H9 (cell line): ENCODE results near the gene HECTD1. TPM values are rescaled to one million over a fixed set of nuclear protein-coding genes. Genes with fewer than 3 reads are reported as not detected.
A peak's percentile ranks its signal among the peaks of the same experiment; 100 is the strongest.

Experiments
- DNase-seq: peaks from one replicate; pipeline ENCODE4 v3.0.0-alpha.2; 2017
- H2AFZ ChIP-seq: one replicate; pipeline ENCODE4 v1.6.1; 2013; ENCODE audit warnings: mild to moderate bottlenecking, low read length, control low read depth, moderate library complexity
- H2AK5ac ChIP-seq: 2 replicates; pipeline ENCODE4 v1.6.1; 2013; ENCODE audit warnings: low read length, control low read depth, mixed read lengths; ENCODE audit not compliant: insufficient read length
- H2BK120ac ChIP-seq: one replicate; pipeline ENCODE4 v1.6.1; 2013; ENCODE audit warnings: low read depth, mild to moderate bottlenecking, low read length, control low read depth, inconsistent platforms; ENCODE audit not compliant: poor library complexity, severe bottlenecking
- H2BK12ac ChIP-seq: 2 replicates; pipeline ENCODE4 v1.6.1; 2013; ENCODE audit warnings: low read length, control low read depth, mixed read lengths, low read depth; ENCODE audit not compliant: insufficient read length
- H2BK15ac ChIP-seq: 2 replicates; pipeline ENCODE4 v1.6.1; 2013; ENCODE audit warnings: low read depth, low read length, control low read depth
- H2BK20ac ChIP-seq: one replicate; pipeline ENCODE4 v1.6.1; 2013; ENCODE audit warnings: low read depth, mild to moderate bottlenecking, low read length, control low read depth, inconsistent platforms; ENCODE audit not compliant: poor library complexity, severe bottlenecking
- H2BK5ac ChIP-seq: 2 replicates; pipeline ENCODE4 v1.6.1; 2013; ENCODE audit warnings: low read length, control low read depth, mixed read lengths; ENCODE audit not compliant: insufficient read length
- H3K14ac ChIP-seq: 2 replicates; pipeline ENCODE4 v1.6.1; 2013; ENCODE audit warnings: low read length, control low read depth; ENCODE audit not compliant: insufficient read depth
- H3K18ac ChIP-seq: 2 replicates; pipeline ENCODE4 v1.6.1; 2013; ENCODE audit warnings: low read depth, mild to moderate bottlenecking, mixed read lengths, low read length, control low read depth; ENCODE audit not compliant: insufficient read length
- H3K23ac ChIP-seq: 2 replicates; pipeline ENCODE4 v1.6.1; 2013; ENCODE audit warnings: low read length, control low read depth, mixed read lengths, low read depth; ENCODE audit not compliant: insufficient read length
- H3K23me2 ChIP-seq: 2 replicates; pipeline ENCODE4 v1.6.1; 2013; ENCODE audit warnings: low read depth, mild to moderate bottlenecking, mixed read lengths, low read length, control low read depth; ENCODE audit not compliant: insufficient read length, poor library complexity, severe bottlenecking
- H3K27ac ChIP-seq: 2 replicates; pipeline ENCODE4 v1.5.1; 2013; ENCODE audit warnings: low read length, control low read depth, mixed read lengths, low read depth; ENCODE audit not compliant: insufficient read length
- H3K27me3 ChIP-seq: 2 replicates; pipeline ENCODE4 v1.6.1; 2013; ENCODE audit warnings: low read length, control low read depth, inconsistent platforms; ENCODE audit not compliant: insufficient read depth
- H3K4ac ChIP-seq: 2 replicates; pipeline ENCODE4 v1.6.1; 2013; ENCODE audit warnings: low read depth, mild to moderate bottlenecking, control low read depth, inconsistent platforms, low read length, moderate library complexity
- H3K4me1 ChIP-seq: 2 replicates; pipeline ENCODE4 v1.6.1; 2013; ENCODE audit warnings: low read length, control low read depth, inconsistent platforms; ENCODE audit not compliant: insufficient read depth
- H3K4me2 ChIP-seq: 2 replicates; pipeline ENCODE4 v1.6.1; 2013; ENCODE audit warnings: low read length, control low read depth, mixed read lengths; ENCODE audit not compliant: insufficient read length, insufficient read depth
- H3K56ac ChIP-seq: 2 replicates; pipeline ENCODE4 v1.6.1; 2013; ENCODE audit warnings: low read depth, mild to moderate bottlenecking, mixed read lengths, low read length, control low read depth; ENCODE audit not compliant: insufficient read length
- H3K79me1 ChIP-seq: 2 replicates; pipeline ENCODE4 v1.6.1; 2013; ENCODE audit warnings: low read depth, mild to moderate bottlenecking, moderate library complexity, low read length, control low read depth, inconsistent platforms; ENCODE audit not compliant: insufficient read depth, poor library complexity, severe bottlenecking
- H3K79me2 ChIP-seq: 2 replicates; pipeline ENCODE4 v1.6.1; 2013; ENCODE audit warnings: low read length, control low read depth, inconsistent platforms; ENCODE audit not compliant: insufficient read depth
- H3K9ac ChIP-seq: 2 replicates; pipeline ENCODE4 v1.6.1; 2013; ENCODE audit warnings: low read length, control low read depth, mixed read lengths; ENCODE audit not compliant: insufficient read length; ENCODE audit errors: extremely low read depth
- H3K9me3 ChIP-seq: one replicate; pipeline ENCODE4 v1.6.1; 2013; ENCODE audit warnings: low read depth, low read length, inconsistent platforms; ENCODE audit not compliant: control insufficient read depth
- H3T11ph ChIP-seq: one replicate; pipeline ENCODE4 v1.6.1; 2013; ENCODE audit warnings: mild to moderate bottlenecking, low read length, control low read depth, inconsistent platforms
- H4K20me1 ChIP-seq: one replicate; pipeline ENCODE4 v1.6.1; 2013; ENCODE audit not compliant: control insufficient read depth, insufficient read length, insufficient read depth
- H4K5ac ChIP-seq: 2 replicates; pipeline ENCODE4 v1.6.1; 2013; ENCODE audit warnings: low read depth, mild to moderate bottlenecking, mixed read lengths, low read length, control low read depth; ENCODE audit not compliant: insufficient read length
- H4K8ac ChIP-seq: replicated peaks from 2 replicates; pipeline ENCODE4 v1.6.1; 2013; ENCODE audit warnings: low read length, control low read depth, mixed read lengths, low read depth; ENCODE audit not compliant: insufficient read length
- H4K91ac ChIP-seq: 2 replicates; pipeline ENCODE4 v1.6.1; 2013; ENCODE audit warnings: low read depth, mild to moderate bottlenecking, moderate library complexity, mixed read lengths, low read length, control low read depth; ENCODE audit not compliant: insufficient read length
- H3K27ac Mint-ChIP-seq, 3 experiments: 2 replicates in 2 of 3; 3 replicates in 1 of 3; pipeline ENCODE4 v1.8.0; 2020 to 2021; ENCODE audit warnings: mixed read lengths in 3 of 3, mild to moderate bottlenecking in 1 of 3, moderate library complexity in 1 of 3
- H3K27me3 Mint-ChIP-seq: 2 replicates; pipeline ENCODE4 v1.8.0; 2021; ENCODE audit warnings: low read depth, mild to moderate bottlenecking, moderate library complexity, mixed read lengths
- H3K36me3 Mint-ChIP-seq, 3 experiments: 2 replicates in 2 of 3; 3 replicates in 1 of 3; pipeline ENCODE4 v1.8.0; 2020 to 2021; ENCODE audit warnings: low read depth in 3 of 3, mixed read lengths in 3 of 3; ENCODE audit not compliant: insufficient read depth in 1 of 3
- H3K4me1 Mint-ChIP-seq, 2 experiments: 2 replicates each; pipeline ENCODE4 v1.8.0; 2020; ENCODE audit warnings: mixed read lengths in 2 of 2
- H3K4me3 Mint-ChIP-seq, 2 experiments: 2 replicates in 1 of 2; 3 replicates in 1 of 2; pipeline ENCODE4 v1.8.0; 2020 to 2021; ENCODE audit warnings: mild to moderate bottlenecking in 2 of 2, mixed read lengths in 2 of 2, moderate library complexity in 1 of 2
- H3K9me3 Mint-ChIP-seq, 2 experiments: 2 replicates in 1 of 2; 3 replicates in 1 of 2; pipeline ENCODE4 v1.8.0; 2020; ENCODE audit warnings: mild to moderate bottlenecking in 2 of 2, mixed read lengths in 2 of 2, moderate library complexity in 1 of 2
- CTCF ChIP-seq: fragments of 200-600 bp; sonication (generic); conservative IDR thresholded peaks from 3 replicates; pipeline ENCODE4 v1.8.0; 2021; ENCODE audit warnings: antibody characterized with exemption, mild to moderate bottlenecking
- WGBS: extraction: QIAGEN DNeasy Blood & Tissue Kit; methylation state at CpG from one replicate; pipeline ENCODE4 v1.1.7; 2013; ENCODE audit warnings: missing lambda C conversion rate, low lambda C conversion rate, mixed read lengths; ENCODE audit not compliant: insufficient read length; ENCODE audit errors: extremely low coverage; 5-methylcytosine and 5-hydroxymethylcytosine counted together
- total RNA-seq: library from RNA; stranded (reverse); gene quantifications from 2 replicates; pipeline ENCODE4 v1.2.1, GENCODE V29; 2021

The HECTD1 gene
- total RNA-seq, 1 experiment from 2014 or later: 135 TPM

GRCh38 chr14:31070431-31070830 lies 137.2 kb downstream of the HECTD1 start:
- no peaks in the 10 kb centered on the region for H3K27me3 Mint-ChIP-seq
- no peak overlapping the region for H4K91ac ChIP-seq
- no peak overlapping the region for H3K27ac ChIP-seq
- no peaks in the 10 kb centered on the region for H3K4me1 Mint-ChIP-seq
- no peaks in the 10 kb centered on the region for H3K4me1 ChIP-seq
- H3K4me3 Mint-ChIP-seq: no peak overlapping the region
- H2AK5ac ChIP-seq: no peak overlapping the region
- DNase-seq: no peak
- H3K79me1 ChIP-seq: no peaks in the 10 kb centered on the region
- H3K23ac ChIP-seq: no peak overlapping the region
- H4K8ac ChIP-seq: no peak overlapping the region
- peaks cover 0 to 3% of the 10 kb centered on the region in 2 experiments; a peak in 1 of 5 replicates for H3K9me3 Mint-ChIP-seq
- no peak overlapping the region for H2BK5ac ChIP-seq
- H3K79me2 ChIP-seq: no peaks in the 10 kb centered on the region
- no peak overlapping the region for H3K18ac ChIP-seq
- peaks cover 6 to 17% (median 6%) of the 10 kb centered on the region in 3 experiments for H3K36me3 Mint-ChIP-seq
- H2BK120ac ChIP-seq: no peak overlapping the region
- no peak overlapping the region for H2BK12ac ChIP-seq
- no peak overlapping the region for H3K56ac ChIP-seq
- no peak overlapping the region for H3K14ac ChIP-seq
- H4K5ac ChIP-seq: no peak overlapping the region
- H3T11ph ChIP-seq: no peak overlapping the region
- H3K4ac ChIP-seq: no peak overlapping the region
- H2BK20ac ChIP-seq: no peak overlapping the region
- peak overlapping the region in 1 of 3 experiments; percentile 33; a peak in 1 of 7 replicates for H3K27ac Mint-ChIP-seq
- WGBS: no CpG with 5 or more reads among the region's 5 CpGs
- no peak overlapping the region for H3K9ac ChIP-seq
- H3K9me3 ChIP-seq: no peaks in the 10 kb centered on the region
- no peak for TF ChIP-seq CTCF
- no peaks in the 10 kb centered on the region for H4K20me1 ChIP-seq
- H3K27me3 ChIP-seq: no peaks in the 10 kb centered on the region
- no peaks in the 10 kb centered on the region for H3K23me2 ChIP-seq
- no peak overlapping the region for H2BK15ac ChIP-seq
- no peak overlapping the region for H3K4me2 ChIP-seq
- no peak overlapping the region for H2AFZ ChIP-seq
